Psoas muscle (tissue), 8 donors: Measurements from ENCODE around the gene RAD51B. TPM values are rescaled to one million over a fixed set of nuclear protein-coding genes. Genes with fewer than 3 reads are reported as not detected.

Experiments used
- ATAC-seq, 4 donors: fragments of 200-7000 bp; cut with Tn5 transposase; one replicate each; pipeline ENCODE4 v1.9.1; 2020; ENCODE audit warnings: moderate library complexity in 3 of 4, mild to moderate bottlenecking in 2 of 4
- DNase-seq, 2 donors: peaks; one replicate each; pipeline ENCODE4 v3.0.0-alpha.2; 2020
- H3K27ac ChIP-seq: fragments of 200-600 bp; one replicate; pipeline ENCODE4 v1.8.0; 2022
- H3K27me3 ChIP-seq, 3 donors: fragments of 200-600 bp in 1 of 3; one replicate each; pipeline versions ENCODE4 v1.6.1 to v1.8.0; 2013 to 2022; ENCODE audit warnings: low read length in 2 of 3, mild to moderate bottlenecking in 2 of 3, moderate library complexity in 1 of 3; ENCODE audit not compliant: insufficient read depth in 3 of 3
- H3K36me3 ChIP-seq, 2 donors: fragments of 200-600 bp in 1 of 2; one replicate each; pipeline versions ENCODE4 v1.6.1 to v1.8.0; 2013 to 2022; ENCODE audit warnings: low read depth in 1 of 2, mild to moderate bottlenecking in 1 of 2, moderate library complexity in 1 of 2; ENCODE audit not compliant: insufficient read depth in 1 of 2
- H3K4me1 ChIP-seq: fragments of 200-600 bp; one replicate; pipeline ENCODE4 v1.8.0; 2022
- H3K4me3 ChIP-seq: fragments of 200-600 bp; one replicate; pipeline ENCODE4 v1.8.0; 2022; ENCODE audit warnings: mild to moderate bottlenecking
- H3K9me3 ChIP-seq: fragments of 200-600 bp; one replicate; pipeline ENCODE4 v1.8.0; 2022
- CTCF ChIP-seq: fragments of 200-600 bp; IDR thresholded peaks from one replicate; pipeline ENCODE4 v1.8.0; 2022; ENCODE audit warnings: antibody characterized with exemption
- WGBS, 3 donors: extraction: QIAGEN DNeasy Blood & Tissue Kit; methylation state at CpG; one replicate each; pipeline versions ENCODE4 v1.1.6 to v1.1.7; 2013; 5-methylcytosine and 5-hydroxymethylcytosine counted together
- intact Hi-C, 2 donors: fragments of 100-400 bp; cut with DNase I; formaldehyde crosslinking; loops; one replicate each; pipeline versions ENCODE4 v1.11.0 to v1.14.2; 2022
- long read RNA-seq, 2 donors: library from polyadenylated mRNA; unstranded; transcript quantifications; one replicate each; pipeline ENCODE4 v2.0.0, GENCODE V29; 2021
- polyA plus RNA-seq, 3 donors: library from polyadenylated mRNA; stranded (reverse); fragments of 200-250 nt; gene quantifications; one replicate each; pipeline ENCODE4 v1.2.3, GENCODE V29; 2013
- total RNA-seq, 4 donors: library from RNA; stranded (reverse); fragmentation: NEBNext Ultra II Directional in 2 of 4; extraction: Animal tissue kit (Norgen Biotek cat#: 25700) in 2 of 4; gene quantifications; one replicate each; pipeline versions ENCODE4 v1.2.1 to v1.2.4, GENCODE V29; 2021 to 2023
- donor health status: healthy with polysubstance abuse.
- donor health status: DM: no; HTN: no; CAD: no; lungs with moderate emphysema.
- donor health status: Bipolar disorder and iron deficiency.
- donor health status: healthy.
- donor health status: DM: yes; HTN: yes; CAD: no.
- donor health status: DM: no; HTN: no; CAD: no.
- donor health status: DM: no; HTN: no; CAD: no.
- donor health status: DM: yes; HTN: yes; CAD: no.

The RAD51B gene
- total RNA-seq (1 to 10 TPM; 2.2 to 7.2 (median 2.5) TPM), polyA plus RNA-seq (1 to 10 TPM in 2 of 3 donors, under 1 TPM in 1; 0.60 to 1.4 (median 1.3) TPM)
- long read RNA-seq, donor 1, partial matches to known transcripts, result 0 of 1 reads
- long read RNA-seq, donor 1, other reads (novel, unspliced or antisense), result 1 of 1 reads
- long read RNA-seq, donor 2, result 0 reads

GRCh38 chr14:67819563-67820421 lies at the start of gene RAD51B:
TSS of gene RAD51B (plus strand) at chr14:67819779.
- TF ChIP-seq CTCF, result no peak
- intact Hi-C loops, result no loop called here
- Histone ChIP-seq H3K36me3 (peaks cover 0 to 4% of the 10 kb centered on the region in 2 donors), H3K9me3 (no peaks in the 10 kb centered on the region), H3K4me1 (peaks cover 19% of the 10 kb centered on the region), H3K27ac (peak within 1 kb of the TSS; percentile 55), H3K27me3 (no peaks in the 10 kb centered on the region), H3K4me3 (peak within 1 kb of the TSS; percentile 98)
- WGBS, 3 donors, result 0 to 1% (median 0%) methylated on average over 30 of the region's 30 CpGs
- ATAC-seq (peak; percentile 80 to 86 (median 84)), DNase-seq (peak; percentile 80 to 88)

GRCh38 chr14:67773844-67774377 lies 45.7 kb upstream of the RAD51B start:
- TF ChIP-seq CTCF, result no peak
- H3K27ac ChIP-seq, result no peak overlapping the region
- H3K4me3 ChIP-seq, result no peak overlapping the region
- no peak for DNase-seq
- 90 to 93% (median 92%) methylated on average over 5 of the region's 5 CpGs for WGBS, 3 donors
- peaks cover 15 to 100% of the 10 kb centered on the region in 2 donors for H3K36me3 ChIP-seq
- intact Hi-C loops, result no loop called here
- no peaks in the 10 kb centered on the region for H3K27me3 ChIP-seq
- ATAC-seq, result no peak
- H3K4me1 ChIP-seq, result peaks cover 4% of the 10 kb centered on the region
- no peaks in the 10 kb centered on the region for H3K9me3 ChIP-seq

- H3K27ac ChIP-seq, result peak overlapping the region; percentile 46
- TF ChIP-seq CTCF, result no peak
Observed at GRCh38 chr14:67776653-67777322, 42.8 kb upstream of the RAD51B start.

GRCh38 chr14:67778792-67779191 lies 40.8 kb upstream of the RAD51B start:
- H3K4me3 ChIP-seq, result no peak overlapping the region
- WGBS, 3 donors, result 64 to 97% (median 81%) methylated on average over 1 of the region's 1 CpG
- H3K9me3 ChIP-seq, result no peaks in the 10 kb centered on the region
- TF ChIP-seq CTCF, result no peak
- peaks cover 12 to 100% of the 10 kb centered on the region in 2 donors for H3K36me3 ChIP-seq
- no peaks in the 10 kb centered on the region for H3K27me3 ChIP-seq
- DNase-seq (no peak), ATAC-seq (no peak)
- peaks cover 4% of the 10 kb centered on the region for H3K4me1 ChIP-seq
- H3K27ac ChIP-seq, result no peak overlapping the region
- intact Hi-C loops, result no loop called here

More at GRCh38 chr14:67776653-67777322, 42.8 kb upstream of the RAD51B start:
- no peak overlapping the region for H3K4me3 ChIP-seq
- peak in 3 of 4 donors; percentile 74 to 89 (median 82) for ATAC-seq
- WGBS, 3 donors, result 29 to 70% (median 41%) methylated on average over 4 of the region's 4 CpGs
- peaks cover 4% of the 10 kb centered on the region for H3K4me1 ChIP-seq
- H3K9me3 ChIP-seq, result no peaks in the 10 kb centered on the region
- intact Hi-C loops, result no loop called here
- no peaks in the 10 kb centered on the region for H3K27me3 ChIP-seq
- peaks cover 12 to 100% of the 10 kb centered on the region in 2 donors for H3K36me3 ChIP-seq
- no peak for DNase-seq
